GM12874 (cell line): Measurements from ENCODE around the gene CIC.

ENCODE experiments used
- CTCF ChIP-seq: IDR thresholded peaks from 2 replicates; pipeline ENCODE4 v1.5.1; 2011; ENCODE audit warnings: low read depth, mild to moderate bottlenecking, control low read depth, low read length, moderate library complexity; ENCODE audit not compliant: insufficient read depth

The CIC gene

GRCh38 chr19:42246143-42246921 is 22.7 kb upstream of the CIC start:
- TF ChIP-seq CTCF, result no peak

- TF ChIP-seq CTCF, result no peak
These were observed 22.0 kb upstream of the CIC start for GRCh38 chr19:42246922-42247639.

GRCh38 chr19:42247640-42248199 is 21.3 kb upstream of the CIC start:
- no peak for TF ChIP-seq CTCF

GRCh38 chr19:42248270-42249148 is 20.5 kb upstream of the CIC start:
- TF ChIP-seq CTCF, result no peak

- TF ChIP-seq CTCF, result no peak
These were observed 19.8 kb upstream of the CIC start for GRCh38 chr19:42249149-42249750.

- no peak for TF ChIP-seq CTCF
These were observed 19.3 kb upstream of the CIC start for GRCh38 chr19:42249769-42250168.
